CD8-positive, alpha-beta memory T cell (primary cell): ENCODE data around the gene UMPS. TPM values are rescaled to one million over a fixed set of nuclear protein-coding genes. Genes with fewer than 3 reads are reported as not detected.
A peak's percentile ranks its signal among the peaks of the same experiment; 100 is the strongest.

Experiments
- CTCF ChIA-PET: fragments of 350-600 bp; sonication (Branson Sonifier 250); formaldehyde crosslinking; loops from one replicate; lab custom pipeline; 2021; ENCODE audit warnings: antibody characterized with exemption; lab: Charles Lee
- POLR2A ChIA-PET: fragments of 350-600 bp; sonication (Branson Sonifier 250); formaldehyde crosslinking; loops from one replicate; lab custom pipeline; 2021; ENCODE audit warnings: antibody characterized with exemption; lab: Charles Lee
- DNase-seq, 5 donors: peaks; one replicate each; pipeline versions ENCODE4 v3.0.0 to v3.0.0-alpha.2; 2020 to 2022; ENCODE audit warnings: mixed read lengths in 1 of 5
- H3K27ac ChIP-seq: one replicate; pipeline ENCODE4 v1.7.0; 2013; ENCODE audit warnings: low read depth, mild to moderate bottlenecking, low read length, moderate library complexity
- H3K27me3 ChIP-seq: 2 replicates; pipeline ENCODE4 v1.7.0; 2013; ENCODE audit warnings: low read length, mild to moderate bottlenecking; ENCODE audit not compliant: insufficient read depth, poor library complexity, severe bottlenecking
- H3K36me3 ChIP-seq: 2 replicates; pipeline ENCODE4 v1.7.0; 2013; ENCODE audit warnings: mild to moderate bottlenecking, low read length, moderate library complexity; ENCODE audit not compliant: insufficient read depth
- H3K4me1 ChIP-seq: 2 replicates; pipeline ENCODE4 v1.7.0; 2013; ENCODE audit warnings: mild to moderate bottlenecking, low read length, moderate library complexity; ENCODE audit not compliant: insufficient read depth
- H3K4me3 ChIP-seq: 2 replicates; pipeline ENCODE4 v1.7.0; 2013; ENCODE audit warnings: mild to moderate bottlenecking, low read length
- H3K9me3 ChIP-seq: 2 replicates; pipeline ENCODE4 v1.7.0; 2013; ENCODE audit warnings: mild to moderate bottlenecking, low read length
- H3K27ac Mint-ChIP-seq, 8 donors: one replicate each; pipeline ENCODE4 v1.8.0; 2020 to 2021; ENCODE audit warnings: mixed read lengths in 8 of 8, mild to moderate bottlenecking in 6 of 8, inconsistent platforms in 3 of 8, moderate library complexity in 3 of 8
- H3K27me3 Mint-ChIP-seq, 2 donors: one replicate each; pipeline ENCODE4 v1.8.0; 2020 to 2021; ENCODE audit warnings: mixed read lengths in 2 of 2, mild to moderate bottlenecking in 1 of 2, moderate library complexity in 1 of 2
- H3K36me3 Mint-ChIP-seq, 3 donors: one replicate each; pipeline ENCODE4 v1.8.0; 2020 to 2021; ENCODE audit warnings: mixed read lengths in 3 of 3, inconsistent platforms in 1 of 3, mild to moderate bottlenecking in 1 of 3
- H3K4me1 Mint-ChIP-seq, 3 donors: one replicate each; pipeline ENCODE4 v1.8.0; 2020 to 2021; ENCODE audit warnings: mixed read lengths in 3 of 3, inconsistent platforms in 1 of 3, mild to moderate bottlenecking in 1 of 3
- H3K4me3 Mint-ChIP-seq, 7 donors: one replicate each; pipeline ENCODE4 v1.8.0; 2020 to 2021; ENCODE audit warnings: mixed read lengths in 7 of 7, mild to moderate bottlenecking in 6 of 7, moderate library complexity in 4 of 7, inconsistent platforms in 2 of 7
- H3K9me3 Mint-ChIP-seq, 5 donors: one replicate each; pipeline ENCODE4 v1.8.0; 2020 to 2022; ENCODE audit warnings: mixed read lengths in 5 of 5, mild to moderate bottlenecking in 3 of 5, moderate library complexity in 2 of 5, inconsistent platforms in 1 of 5
- polyA plus RNA-seq: library from polyadenylated mRNA; unstranded; fragments of 300-500 nt; fragmentation: Illumina TruSeq; gene quantifications from one replicate; pipeline ENCODE4 v1.2.3, GENCODE V29; 2021
- total RNA-seq, 2 experiments: library from RNA; stranded (reverse); gene quantifications; one replicate each; pipeline ENCODE4 v1.2.3, GENCODE V29; 2021

UMPS gene
- total and polyA plus RNA-seq, 3 experiments from 2014 or later: 26.4 to 74.1 (median 65.2) TPM

DNA sequence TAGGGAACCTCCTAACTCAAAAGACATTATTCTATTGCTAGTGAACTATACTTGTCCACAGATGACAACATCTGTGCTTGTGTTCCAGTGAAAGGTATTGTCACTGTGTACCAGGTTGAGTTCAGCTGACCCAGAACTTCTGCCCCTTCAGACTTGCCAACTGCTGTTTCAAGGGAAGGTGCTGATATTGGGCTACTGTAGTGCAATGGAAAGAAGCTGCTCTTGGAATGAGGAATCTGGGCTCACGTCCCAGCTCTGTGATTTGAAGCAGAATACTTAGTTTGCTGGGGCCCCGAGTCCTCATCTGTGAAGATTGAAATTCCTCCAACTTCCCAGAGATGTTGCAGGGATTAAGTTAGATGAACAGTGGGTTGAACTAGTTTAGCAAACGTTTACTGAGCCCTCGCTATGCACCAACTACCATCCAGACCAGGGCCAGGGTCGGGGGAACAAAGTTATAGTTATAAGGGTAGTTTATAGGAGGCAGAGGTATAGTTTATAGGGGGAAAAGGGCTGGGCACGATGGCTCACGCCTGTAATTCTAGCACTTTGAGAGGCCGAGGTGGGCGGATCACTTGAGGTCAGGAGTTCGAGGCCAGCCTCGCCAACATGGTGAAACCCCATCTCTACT is 15.9 kb upstream of the UMPS start:
- H3K4me1 Mint-ChIP-seq: no peaks in the 10 kb centered on the region
- H3K4me1 ChIP-seq: no peaks in the 10 kb centered on the region
- H3K27ac ChIP-seq: no peak overlapping the region
- H3K9me3 ChIP-seq: no peaks in the 10 kb centered on the region
- CTCF ChIA-PET: no interaction called here
- POLR2A ChIA-PET: no interaction called here
- no peak overlapping the region for H3K4me3 ChIP-seq
- H3K27ac Mint-ChIP-seq: peak overlapping the region in 1 of 8 donors; percentile 73
- DNase-seq: no peak
- H3K27me3 ChIP-seq: no peaks in the 10 kb centered on the region
- no peak overlapping the region for H3K4me3 Mint-ChIP-seq
- H3K9me3 Mint-ChIP-seq: no peaks in the 10 kb centered on the region
- H3K36me3 Mint-ChIP-seq: peaks cover 0 to 2% (median 0%) of the 10 kb centered on the region in 3 donors
- H3K27me3 Mint-ChIP-seq: peaks cover 12 to 40% of the 10 kb centered on the region in 2 donors
- no peaks in the 10 kb centered on the region for H3K36me3 ChIP-seq

DNA sequence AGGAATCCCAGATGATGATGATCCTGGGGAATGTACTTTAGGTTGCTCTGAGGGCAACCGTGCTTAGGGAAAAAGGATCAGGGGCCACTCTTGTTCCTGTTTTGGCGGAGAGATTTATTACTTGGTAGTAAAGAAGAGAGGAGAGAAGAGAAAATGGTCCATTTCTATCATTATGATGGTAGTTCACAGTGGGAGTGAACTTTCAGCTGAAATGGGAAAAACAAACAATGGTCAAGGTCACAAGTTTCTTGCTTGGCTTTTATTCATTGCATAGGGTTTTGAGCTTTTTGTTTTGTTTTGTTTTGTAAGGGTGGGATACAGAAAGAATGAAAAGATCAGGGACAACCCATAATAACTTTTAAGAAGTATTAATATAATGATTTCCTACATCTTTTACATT is 7.7 kb upstream of the UMPS start:
- Histone ChIP-seq H3K27me3 (peaks cover 16% of the 10 kb centered on the region), H3K9me3 (no peaks in the 10 kb centered on the region), H3K4me3 (no peak overlapping the region), H3K36me3 (no peaks in the 10 kb centered on the region), H3K27ac (no peak overlapping the region), H3K4me1 (no peaks in the 10 kb centered on the region)
- ChIA-PET POLR2A (no interaction called here), CTCF (interaction anchor here (0.9 kb wide), 1 partner anchor 33 kb away, joined by 4 read pairs; no protein-coding TSS in a partner anchor)
- no peak overlapping the region for H3K27ac Mint-ChIP-seq
- no peaks in the 10 kb centered on the region for H3K9me3 Mint-ChIP-seq
- no peaks in the 10 kb centered on the region for H3K4me1 Mint-ChIP-seq
- no peaks in the 10 kb centered on the region for H3K36me3 Mint-ChIP-seq
- peaks cover 13 to 77% of the 10 kb centered on the region in 2 donors for H3K27me3 Mint-ChIP-seq
- no peak overlapping the region for H3K4me3 Mint-ChIP-seq
- DNase-seq: no peak

DNA sequence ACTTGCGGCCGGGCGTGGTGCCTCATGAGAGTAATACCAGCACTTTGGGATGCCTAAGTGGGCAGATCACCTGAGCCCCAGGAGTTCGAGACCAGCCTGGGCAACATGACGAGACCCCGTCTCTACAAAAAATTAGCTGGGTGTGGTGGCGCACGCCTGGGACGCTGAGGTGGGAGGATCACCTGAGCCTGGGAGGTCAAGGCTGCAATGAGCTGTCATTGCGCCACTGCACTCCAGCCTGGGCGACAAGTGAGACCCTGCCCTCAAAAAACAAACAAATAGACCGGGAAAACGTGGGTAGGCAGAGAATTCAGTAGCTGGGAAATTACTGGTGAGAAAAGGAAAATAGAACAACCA is 667 bp downstream of the UMPS start:
- no peak for DNase-seq

DNA sequence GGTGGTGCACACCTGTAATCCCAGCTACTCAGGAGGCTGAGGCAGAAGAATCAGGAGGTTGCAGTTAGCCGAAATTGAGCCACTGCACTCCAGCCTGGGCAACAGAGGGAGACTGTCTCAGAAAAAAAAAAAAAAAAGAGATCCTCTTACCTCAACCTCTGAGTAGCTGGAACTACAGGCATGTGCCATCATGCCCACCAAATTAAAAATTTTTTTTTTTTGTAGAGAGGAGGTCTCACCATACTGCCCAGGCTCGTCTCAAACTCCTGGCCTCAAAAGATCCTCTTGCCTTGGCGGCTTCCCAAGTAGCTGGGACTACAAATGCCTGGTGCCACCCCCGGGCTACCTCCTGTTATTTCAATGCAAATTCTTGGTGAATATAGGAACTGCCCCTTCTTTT is 1.5 kb downstream of the UMPS start:
- Histone ChIP-seq H3K4me1 (peaks cover 39% of the 10 kb centered on the region), H3K27ac (no peak overlapping the region), H3K4me3 (no peak overlapping the region), H3K27me3 (no peaks in the 10 kb centered on the region), H3K9me3 (no peaks in the 10 kb centered on the region), H3K36me3 (no peaks in the 10 kb centered on the region)
- ChIA-PET CTCF (interaction anchor here (0.6 to 2.0 kb wide), 3 partner anchors 43 to 864 kb away, joined by 3 to 6 read pairs (median 3); partner anchors contain the start of gene OSBPL11), POLR2A (interaction anchor here (0.7 kb wide), 1 partner anchor 96 kb away, joined by 7 read pairs; no protein-coding TSS in a partner anchor)
- Mint-ChIP-seq H3K4me3 (peak overlapping the region; percentile 17 to 100 (median 59)), H3K9me3 (no peaks in the 10 kb centered on the region), H3K27ac (peak overlapping the region in 5 of 8 donors; percentile 4 to 68 (median 32)), H3K27me3 (peaks cover 10 to 14% of the 10 kb centered on the region in 2 donors), H3K36me3 (peaks cover 0 to 28% (median 9%) of the 10 kb centered on the region in 3 donors), H3K4me1 (peaks cover 38 to 53% (median 48%) of the 10 kb centered on the region in 3 donors)
- no peak for DNase-seq

More for the DNA sequence above, 667 bp downstream of the UMPS start:
- Histone ChIP-seq H3K4me1 (peaks cover 39% of the 10 kb centered on the region), H3K4me3 (peak overlapping the region; percentile 77), H3K9me3 (no peaks in the 10 kb centered on the region), H3K27ac (peak overlapping the region; percentile 79), H3K36me3 (no peaks in the 10 kb centered on the region), H3K27me3 (no peaks in the 10 kb centered on the region)
- no peaks in the 10 kb centered on the region for H3K9me3 Mint-ChIP-seq
- ChIA-PET CTCF (interaction anchor here (1.1 to 2.0 kb wide), 2 partner anchors 42 to 44 kb away, joined by 3 to 6 read pairs; no protein-coding TSS in a partner anchor), POLR2A (no interaction called here)
- H3K4me3 Mint-ChIP-seq: peak overlapping the region; percentile 95 to 100 (median 99)
- H3K36me3 Mint-ChIP-seq: peaks cover 0 to 22% (median 9%) of the 10 kb centered on the region in 3 donors
- H3K27ac Mint-ChIP-seq: peak overlapping the region in 7 of 8 donors; percentile 86 to 100 (median 99)
- H3K4me1 Mint-ChIP-seq: peaks cover 38 to 53% (median 48%) of the 10 kb centered on the region in 3 donors
- H3K27me3 Mint-ChIP-seq: peaks cover 14 to 19% of the 10 kb centered on the region in 2 donors

DNA sequence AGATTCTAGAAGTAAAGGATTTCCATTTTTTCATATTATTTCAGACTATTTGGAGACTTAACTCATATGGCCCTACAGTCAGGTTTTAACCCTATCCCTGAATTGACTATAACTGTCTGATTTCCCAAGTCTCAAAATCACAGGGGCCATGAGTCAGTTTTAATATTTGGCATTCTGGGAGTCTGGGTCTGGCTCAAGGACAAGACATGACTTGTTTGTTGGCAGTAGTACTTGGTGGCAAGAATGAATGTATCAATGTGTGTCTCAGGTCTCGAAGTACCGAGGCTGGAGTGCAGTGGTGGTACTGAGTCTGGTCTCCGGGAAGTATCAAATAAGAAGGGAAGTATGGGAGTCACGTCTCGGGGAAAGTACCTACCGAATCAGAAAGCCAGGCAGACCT is 10.8 kb downstream of the UMPS start:
- Mint-ChIP-seq H3K4me1 (peaks cover 13 to 25% (median 18%) of the 10 kb centered on the region in 3 donors), H3K27ac (no peak overlapping the region), H3K36me3 (peaks cover 8 to 84% (median 20%) of the 10 kb centered on the region in 3 donors), H3K9me3 (no peaks in the 10 kb centered on the region), H3K4me3 (no peak overlapping the region), H3K27me3 (no peaks in the 10 kb centered on the region)
- Histone ChIP-seq H3K4me3 (no peak overlapping the region), H3K27me3 (no peaks in the 10 kb centered on the region), H3K9me3 (no peaks in the 10 kb centered on the region), H3K27ac (no peak overlapping the region), H3K4me1 (no peaks in the 10 kb centered on the region), H3K36me3 (peaks cover 40% of the 10 kb centered on the region)
- no peak for DNase-seq
- ChIA-PET CTCF (no interaction called here), POLR2A (no interaction called here)

DNA sequence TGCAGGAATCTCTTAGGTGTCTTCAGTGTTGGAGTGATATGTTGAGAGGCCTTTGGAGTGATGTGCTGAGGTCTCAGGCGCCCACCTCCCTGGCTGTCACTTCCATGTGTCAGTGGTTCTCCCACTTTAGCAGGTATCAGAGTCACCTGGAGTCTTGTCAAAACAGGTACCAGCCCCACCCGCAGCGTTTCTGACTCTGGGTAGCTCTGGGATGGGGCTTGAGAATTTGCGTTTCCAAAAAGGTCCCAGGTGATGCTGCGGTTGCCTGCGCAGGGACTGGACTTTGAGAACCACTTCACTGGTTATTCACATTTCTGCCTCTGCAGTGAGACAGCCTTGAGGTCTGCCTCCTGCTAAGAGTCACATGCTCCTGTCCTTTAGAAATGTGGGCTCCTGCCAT is 15.5 kb downstream of the UMPS start:
- no peak overlapping the region for H3K4me3 Mint-ChIP-seq

DNA sequence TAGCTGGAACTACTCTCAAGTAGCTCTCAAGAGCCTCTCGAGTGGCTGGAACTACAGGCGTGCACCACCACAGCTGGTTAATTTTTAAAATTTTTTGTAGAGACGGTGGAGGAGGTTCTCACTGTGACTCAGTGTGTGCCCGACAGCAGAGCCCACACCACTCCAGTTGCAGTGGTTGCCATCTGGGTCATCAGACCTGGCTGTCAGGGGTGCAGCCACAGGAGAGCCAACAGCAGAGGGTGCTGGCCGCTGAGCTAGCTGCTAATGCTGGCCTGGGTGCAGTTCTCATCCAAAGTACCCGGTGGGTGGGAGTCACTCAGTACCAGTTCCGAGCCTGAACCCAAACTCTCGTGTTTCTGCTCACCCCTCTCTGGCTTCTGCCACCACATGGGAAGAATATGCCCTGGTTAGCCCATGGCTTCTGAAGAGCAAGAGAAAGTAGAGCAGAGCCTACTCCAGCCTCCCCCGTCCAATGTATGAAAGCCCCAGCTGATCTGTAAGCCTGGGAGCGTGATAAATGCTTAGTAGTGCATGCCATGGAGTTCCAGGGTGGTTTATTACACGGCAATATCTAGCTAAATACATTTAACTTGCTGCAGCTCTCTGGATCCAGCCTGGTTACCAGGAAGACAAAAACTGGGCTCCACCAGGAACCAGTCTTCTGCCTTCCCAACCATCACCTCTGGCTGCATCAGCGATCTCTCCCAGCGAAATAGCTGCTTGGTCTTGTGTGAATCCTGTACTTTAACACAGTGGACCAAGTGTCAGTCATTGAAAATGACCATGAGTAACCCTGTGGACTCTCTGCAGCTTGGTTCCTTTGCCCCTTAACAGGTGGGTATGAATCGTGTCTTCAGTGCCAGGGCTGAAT is 17.1 kb downstream of the UMPS start:
- H3K4me1 ChIP-seq: no peaks in the 10 kb centered on the region
- no peak for DNase-seq
- POLR2A ChIA-PET: no interaction called here
- Mint-ChIP-seq H3K27me3 (peaks cover 0 to 2% of the 10 kb centered on the region in 2 donors), H3K36me3 (peaks cover 0 to 41% (median 13%) of the 10 kb centered on the region in 3 donors), H3K4me3 (no peak overlapping the region), H3K27ac (peak overlapping the region in 2 of 8 donors; percentile 29 to 71), H3K9me3 (no peaks in the 10 kb centered on the region), H3K4me1 (no peaks in the 10 kb centered on the region)
- CTCF ChIA-PET: interaction anchor here (0.9 to 2.0 kb wide), 3 partner anchors 13 to 16 kb away, joined by 3 to 6 read pairs (median 4); no protein-coding TSS in a partner anchor
- no peaks in the 10 kb centered on the region for H3K27me3 ChIP-seq
- H3K9me3 ChIP-seq: no peaks in the 10 kb centered on the region
- peaks cover 9% of the 10 kb centered on the region for H3K36me3 ChIP-seq
- H3K4me3 ChIP-seq: no peak overlapping the region
- H3K27ac ChIP-seq: no peak overlapping the region

More for the DNA sequence above, 15.5 kb downstream of the UMPS start:
- no peak overlapping the region for H3K4me3 ChIP-seq
- Mint-ChIP-seq H3K27me3 (no peaks in the 10 kb centered on the region), H3K27ac (no peak overlapping the region), H3K4me1 (peaks cover 0 to 1% (median 0%) of the 10 kb centered on the region in 3 donors), H3K36me3 (peaks cover 0 to 56% (median 13%) of the 10 kb centered on the region in 3 donors), H3K9me3 (no peaks in the 10 kb centered on the region)
- no peaks in the 10 kb centered on the region for H3K9me3 ChIP-seq
- H3K4me1 ChIP-seq: no peaks in the 10 kb centered on the region
- ChIA-PET POLR2A (no interaction called here), CTCF (interaction anchor here (2.0 kb wide), 1 partner anchor 15 kb away, joined by 6 read pairs; no protein-coding TSS in a partner anchor)
- peaks cover 19% of the 10 kb centered on the region for H3K36me3 ChIP-seq
- no peak overlapping the region for H3K27ac ChIP-seq
- no peak for DNase-seq
- no peaks in the 10 kb centered on the region for H3K27me3 ChIP-seq
